CD4-positive, alpha-beta T cell treated with Interleukin-6 for 4 hours (primary cell): ENCODE data around the gene TM9SF2.
"Not testable (repeated sequence)": the region's sequence is repeated elsewhere in the genome, so short reads cannot be mapped to it uniquely, and the experiment has no call there.

ENCODE experiments used
- DNase-seq: peaks from one replicate; pipeline ENCODE4 v3.0.0-alpha.2; 2020; ENCODE audit warnings: mixed read lengths

TM9SF2 gene

GRCh38 chr13:99501184-99501847 is at the start of gene TM9SF2:
Gene TM9SF2 (plus strand): TSS chr13:99501472. CDS start chr13:99501607, 135 bp downstream.
- DNase-seq: peak; percentile 95

- DNase-seq: no peak
These were observed 46.6 kb upstream of the TM9SF2 start for GRCh38 chr13:99454518-99455183.

GRCh38 chr13:99459099-99459850 is 42.0 kb upstream of the TM9SF2 start:
- no peak for DNase-seq

GRCh38 chr13:99460802-99461201 is 40.5 kb upstream of the TM9SF2 start:
- peak; percentile 13 for DNase-seq

- DNase-seq: no peak
These were observed 37.5 kb upstream of the TM9SF2 start for GRCh38 chr13:99463646-99464397.

GRCh38 chr13:99464441-99464949 is 36.8 kb upstream of the TM9SF2 start:
- peak; percentile 8 for DNase-seq

GRCh38 chr13:99465454-99465853 is 35.8 kb upstream of the TM9SF2 start:
- peak; percentile 1 for DNase-seq

- DNase-seq: no peak
These were observed 33.5 kb upstream of the TM9SF2 start for GRCh38 chr13:99467764-99468163.

GRCh38 chr13:99469041-99469440 is 32.2 kb upstream of the TM9SF2 start:
- DNase-seq: no peak

GRCh38 chr13:99470027-99470426 is 31.2 kb upstream of the TM9SF2 start:
- DNase-seq: no peak

GRCh38 chr13:99471221-99472121 is 29.8 kb upstream of the TM9SF2 start:
- no peak for DNase-seq

GRCh38 chr13:99472122-99472440 is 29.2 kb upstream of the TM9SF2 start:
- no peak for DNase-seq

GRCh38 chr13:99473515-99473914 is 27.8 kb upstream of the TM9SF2 start:
- DNase-seq: no peak

GRCh38 chr13:99476648-99477047 is 24.6 kb upstream of the TM9SF2 start:
- DNase-seq: no peak

- DNase-seq: no peak
These were observed 23.8 kb upstream of the TM9SF2 start for GRCh38 chr13:99477493-99477892.

GRCh38 chr13:99481366-99481765 is 19.9 kb upstream of the TM9SF2 start:
- DNase-seq: no peak

GRCh38 chr13:99484473-99484872 is 16.8 kb upstream of the TM9SF2 start:
- no peak for DNase-seq

- DNase-seq: no peak
These were observed 14.3 kb upstream of the TM9SF2 start for GRCh38 chr13:99486996-99487395.

GRCh38 chr13:99489028-99489427 is 12.2 kb upstream of the TM9SF2 start:
- DNase-seq: no peak

GRCh38 chr13:99491750-99492149 is 9.5 kb upstream of the TM9SF2 start:
- DNase-seq: not testable (repeated sequence)

GRCh38 chr13:99495466-99496183 is 5.6 kb upstream of the TM9SF2 start:
- peak; percentile 14 for DNase-seq
